ENCODE data around the gene GIMAP8. TPM values are rescaled to one million over a fixed set of nuclear protein-coding genes. Genes with fewer than 3 reads are reported as not detected.
A peak's percentile ranks its signal among the peaks of the same experiment; 100 is the strongest.

The GIMAP8 gene
- total and polyA plus RNA-seq, 2 of the 8 experiments (the other 6 are each of a cell fraction or from before 2014, with no cell fraction given) = not detected

- Histone ChIP-seq H3K18ac (ENCODE audit: extremely low read depth, low read length) (no peak overlapping the region), H4K8ac (ENCODE audit: extremely low read depth, insufficient read depth, low read length) (no peak overlapping the region), H2AK5ac (ENCODE audit: low read depth, low read length) (no peak overlapping the region), H2BK20ac (ENCODE audit: low read length) (no peak overlapping the region), H3K14ac (ENCODE audit: insufficient read length) (no peak overlapping the region), H4K20me1 (replicated peaks in 1 of 2; ENCODE audit: control insufficient read depth in 1 of 2, insufficient read depth in 2 of 2, low read length in 2 of 2) (no peaks in the 10 kb centered on the region), H3K27ac (ENCODE audit: low read depth, low read length) (no peak overlapping the region), H3K27me3 (replicated peaks in 1 of 4; ENCODE audit: control insufficient read depth in 3 of 4, extremely low read depth in 1 of 4, insufficient read depth in 3 of 4, low read length in 3 of 4) (peaks cover 0 to 12% (median 4%) of the 10 kb centered on the region in 4 experiments; a peak in 4 of 7 replicates), H3K79me2 (ENCODE audit: control insufficient read depth in 1 of 2, insufficient read depth in 2 of 2, low read length in 2 of 2) (no peaks in the 10 kb centered on the region), H3K9me3 (ENCODE audit: insufficient read depth in 2 of 2, low read depth in 1 of 2, low read length in 1 of 2) (peaks cover 3 to 4% of the 10 kb centered on the region in 2 experiments; a peak in 1 of 4 replicates), H2BK12ac (ENCODE audit: low read depth, low read length) (no peak overlapping the region), H3K4me2 (ENCODE audit: insufficient read depth in 1 of 2, low read depth in 2 of 2, low read length in 2 of 2) (no peak overlapping the region), H4K91ac (replicated peaks; ENCODE audit: insufficient read length, low read length) (no peak overlapping the region), H3K23ac (ENCODE audit: insufficient read length) (no peak overlapping the region), H4K5ac (ENCODE audit: insufficient read length, low read depth, low read length) (no peak overlapping the region), H2BK15ac (ENCODE audit: low read length) (no peak overlapping the region), H3K79me1 (ENCODE audit: low read depth, low read length) (no peaks in the 10 kb centered on the region), H3K56ac (replicated peaks; ENCODE audit: insufficient read length, low read depth, low read length) (peak overlapping the region; percentile 47), H3K36me3 (ENCODE audit: control insufficient read depth in 2 of 4, insufficient read depth in 4 of 4, low read length in 3 of 4) (no peaks in the 10 kb centered on the region), H3K9ac (replicated peaks in 1 of 4; ENCODE audit: extremely low read depth in 1 of 4, low read depth in 3 of 4, low read length in 3 of 4) (no peak overlapping the region), H3K4me3 (ENCODE audit: extremely low read depth in 1 of 4, insufficient read depth in 2 of 4, low read depth in 3 of 4, low read length in 4 of 4) (no peak overlapping the region), H3K4me1 (replicated peaks in 1 of 4; ENCODE audit: control insufficient read depth in 3 of 4, insufficient read depth in 4 of 4, low read length in 3 of 4) (peaks cover 2 to 5% (median 3%) of the 10 kb centered on the region in 4 experiments; a peak in 4 of 7 replicates), H3K23me2 (ENCODE audit: low read depth, low read length) (no peaks in the 10 kb centered on the region), H3K4ac (replicated peaks; ENCODE audit: insufficient read length, low read depth, low read length) (no peak overlapping the region), H2AFZ (ENCODE audit: low read length) (no peak overlapping the region), H2BK120ac (replicated peaks; ENCODE audit: low read depth, low read length) (no peak overlapping the region), H2BK5ac (ENCODE audit: low read depth, low read length) (no peak overlapping the region)
- DNase-seq (ENCODE audit: low read depth in 1 of 2, low spot score in 2 of 2) = no peak
- POLR2A ChIA-PET (ENCODE audit: partially characterized antibody) = no interaction called here
- no peak for FAIRE-seq
- CTCF ChIA-PET (ENCODE audit: partially characterized antibody) = interaction anchor here (0.6 to 3.4 kb wide), 7 partner anchors 18 to 310 kb away, joined by 3 to 12 read pairs (median 4); no protein-coding TSS in a partner anchor
- 91% methylated on average over 2 of the region's 2 CpGs; no CpG with 5 or more reads in 1 of the 2 experiments for WGBS, 2 experiments (ENCODE audit: extremely low coverage in 1 of 2, insufficient coverage in 1 of 2, insufficient read length in 1 of 2, insufficient replicate concordance in 2 of 2, low coverage in 1 of 2, low lambda C conversion rate in 2 of 2, missing lambda C conversion rate in 1 of 2)
- TF ChIP-seq E2F6 (IDR thresholded peaks at IDR 0.05) (no peak), TCF12 (IDR thresholded peaks at IDR 0.05; ENCODE audit: low read depth, low read length) (no peak), NANOG (IDR thresholded peaks at IDR 0.05; ENCODE audit: insufficient read depth, low read depth, low read length, poor library complexity, severe bottlenecking) (no peak), FOSL1 (IDR thresholded peaks at IDR 0.05; ENCODE audit: insufficient read depth, low read depth, low read length) (no peak), TAF1 (IDR thresholded peaks at IDR 0.05; ENCODE audit: low read depth, low read length) (no peak), ASH2L (IDR thresholded peaks at IDR 0.05; ENCODE audit: low read length) (no peak), RFX5 (IDR thresholded peaks at IDR 0.05; ENCODE audit: borderline replicate concordance, low read depth, low read length) (no peak), ZNF274 (IDR thresholded peaks at IDR 0.05; ENCODE audit: borderline replicate concordance, extremely low read depth, low read length) (no peak)
Measured at GRCh38 chr7:150446288-150446938, 4.0 kb upstream of the GIMAP8 start.

All from H1 (cell line).